ENCODE results near the gene KCNIP4. TPM values are rescaled to one million over a fixed set of nuclear protein-coding genes. Genes with fewer than 3 reads are reported as not detected.

Gene KCNIP4
- total and polyA plus RNA-seq, 2 donors from 2014 or later = 9.8 to 43.9 TPM

GRCh38 chr4:20904966-20905365 lies 1043.6 kb downstream of the KCNIP4 start:
- FAIRE-seq = no peak
- Histone ChIP-seq H3K36me3 (ENCODE audit: control insufficient read depth in 2 of 3, insufficient read depth in 3 of 3, low read length in 3 of 3) (no peaks in the 10 kb centered on the region), H3K4me1 (ENCODE audit: control insufficient read depth in 2 of 3, insufficient read depth in 2 of 3, low read depth in 1 of 3, low read length in 3 of 3) (no peaks in the 10 kb centered on the region)

GRCh38 chr4:20901851-20902250 lies 1046.7 kb downstream of the KCNIP4 start:
- intact Hi-C loops (cut with DNase I) = no loop called here
- no peak overlapping the region for H3K27ac ChIP-seq (ENCODE audit: low read depth in 2 of 2, low read length in 2 of 2)
- DNase-seq (no peak), FAIRE-seq (no peak)
- no peak overlapping the region for H3K4me3 ChIP-seq (ENCODE audit: low read length in 3 of 3)
- no peaks in the 10 kb centered on the region for H3K4me1 ChIP-seq (ENCODE audit: control insufficient read depth in 2 of 3, insufficient read depth in 2 of 3, low read depth in 1 of 3, low read length in 3 of 3)
- TF ChIP-seq CTCF (IDR thresholded peaks at IDR 0.05; ENCODE audit: borderline replicate concordance, extremely low read depth, insufficient read depth) = no peak
- no peak overlapping the region for H3K9ac ChIP-seq (ENCODE audit: low read length in 3 of 3)
- no peaks in the 10 kb centered on the region for H3K9me3 ChIP-seq (ENCODE audit: control insufficient read depth in 2 of 3, insufficient read depth in 1 of 3, low read length in 3 of 3)
- no peaks in the 10 kb centered on the region for H3K27me3 ChIP-seq (ENCODE audit: control insufficient read depth, insufficient read depth, low read length)
- H3K36me3 ChIP-seq (ENCODE audit: control insufficient read depth in 2 of 3, insufficient read depth in 3 of 3, low read length in 3 of 3) = no peaks in the 10 kb centered on the region

More at GRCh38 chr4:20904966-20905365, 1043.6 kb downstream of the KCNIP4 start:
- intact Hi-C loops (cut with DNase I) = no loop called here
- TF ChIP-seq CTCF (IDR thresholded peaks at IDR 0.05; ENCODE audit: borderline replicate concordance, extremely low read depth, insufficient read depth) = no peak
- H3K9ac ChIP-seq (ENCODE audit: low read length in 3 of 3) = no peak overlapping the region
- no peak overlapping the region for H3K4me3 ChIP-seq (ENCODE audit: low read length in 3 of 3)
- H3K9me3 ChIP-seq (ENCODE audit: control insufficient read depth in 2 of 3, insufficient read depth in 1 of 3, low read length in 3 of 3) = no peaks in the 10 kb centered on the region
- H3K27ac ChIP-seq (ENCODE audit: low read depth in 2 of 2, low read length in 2 of 2) = no peak overlapping the region
- DNase-seq = no peak
- H3K27me3 ChIP-seq (ENCODE audit: control insufficient read depth, insufficient read depth, low read length) = no peaks in the 10 kb centered on the region

- no peaks in the 10 kb centered on the region for H3K27me3 ChIP-seq (ENCODE audit: control insufficient read depth, insufficient read depth, low read length)
- H3K9ac ChIP-seq (ENCODE audit: low read length in 3 of 3) = no peak overlapping the region
- FAIRE-seq (no peak), DNase-seq (no peak)
- no peak overlapping the region for H3K27ac ChIP-seq (ENCODE audit: low read depth in 2 of 2, low read length in 2 of 2)
- no peaks in the 10 kb centered on the region for H3K36me3 ChIP-seq (ENCODE audit: control insufficient read depth in 2 of 3, insufficient read depth in 3 of 3, low read length in 3 of 3)
- H3K4me3 ChIP-seq (ENCODE audit: low read length in 3 of 3) = no peak overlapping the region
- no peaks in the 10 kb centered on the region for H3K9me3 ChIP-seq (ENCODE audit: control insufficient read depth in 2 of 3, insufficient read depth in 1 of 3, low read length in 3 of 3)
- H3K4me1 ChIP-seq (ENCODE audit: control insufficient read depth in 2 of 3, insufficient read depth in 2 of 3, low read depth in 1 of 3, low read length in 3 of 3) = no peaks in the 10 kb centered on the region
- TF ChIP-seq CTCF (IDR thresholded peaks at IDR 0.05; ENCODE audit: borderline replicate concordance, extremely low read depth, insufficient read depth) = no peak
- intact Hi-C loops (cut with DNase I) = no loop called here
These were observed 1049.0 kb downstream of the KCNIP4 start for GRCh38 chr4:20899591-20899990.

GRCh38 chr4:20895988-20896387 lies 1052.6 kb downstream of the KCNIP4 start:
- no peak overlapping the region for H3K4me3 ChIP-seq (ENCODE audit: low read length in 3 of 3)
- H3K27ac ChIP-seq (ENCODE audit: low read depth in 2 of 2, low read length in 2 of 2) = no peak overlapping the region
- no peaks in the 10 kb centered on the region for H3K4me1 ChIP-seq (ENCODE audit: control insufficient read depth in 2 of 3, insufficient read depth in 2 of 3, low read depth in 1 of 3, low read length in 3 of 3)
- no peaks in the 10 kb centered on the region for H3K27me3 ChIP-seq (ENCODE audit: control insufficient read depth, insufficient read depth, low read length)
- FAIRE-seq = no peak
- no peaks in the 10 kb centered on the region for H3K9me3 ChIP-seq (ENCODE audit: control insufficient read depth in 2 of 3, insufficient read depth in 1 of 3, low read length in 3 of 3)
- H3K9ac ChIP-seq (ENCODE audit: low read length in 3 of 3) = no peak overlapping the region
- no peak for TF ChIP-seq CTCF (IDR thresholded peaks at IDR 0.05; ENCODE audit: borderline replicate concordance, extremely low read depth, insufficient read depth)
- intact Hi-C loops (cut with DNase I) = no loop called here
- H3K36me3 ChIP-seq (ENCODE audit: control insufficient read depth in 2 of 3, insufficient read depth in 3 of 3, low read length in 3 of 3) = no peaks in the 10 kb centered on the region
- DNase-seq = no peak

Data from kidney (tissue), 14 donors.